ENCODE results near the gene PKD1.
"Not testable (repeated sequence)": the region's sequence is repeated elsewhere in the genome, so short reads cannot be mapped to it uniquely, and the experiment has no call there.

DNA sequence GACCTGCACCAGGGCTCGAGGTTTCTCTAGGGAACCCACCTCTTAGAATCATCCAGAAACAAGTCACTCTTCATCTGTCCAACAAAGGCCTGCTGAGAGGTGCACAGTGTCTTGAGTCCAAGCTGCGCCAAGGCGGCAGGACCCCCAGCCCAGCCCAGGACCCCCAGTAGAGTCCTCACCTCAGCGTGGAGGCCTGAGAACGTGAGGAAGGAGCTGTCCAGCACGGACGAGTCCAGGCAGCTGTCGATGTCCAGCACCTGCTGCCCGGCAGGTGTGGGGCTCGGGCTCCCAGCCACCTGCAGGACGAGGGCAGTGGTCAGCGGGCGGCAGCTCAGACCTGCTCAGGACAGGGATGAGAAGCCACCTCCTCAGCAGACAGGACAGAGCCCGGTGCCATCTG, 38.0 kb downstream of the PKD1 start:
- TF ChIP-seq, protein P1, sequence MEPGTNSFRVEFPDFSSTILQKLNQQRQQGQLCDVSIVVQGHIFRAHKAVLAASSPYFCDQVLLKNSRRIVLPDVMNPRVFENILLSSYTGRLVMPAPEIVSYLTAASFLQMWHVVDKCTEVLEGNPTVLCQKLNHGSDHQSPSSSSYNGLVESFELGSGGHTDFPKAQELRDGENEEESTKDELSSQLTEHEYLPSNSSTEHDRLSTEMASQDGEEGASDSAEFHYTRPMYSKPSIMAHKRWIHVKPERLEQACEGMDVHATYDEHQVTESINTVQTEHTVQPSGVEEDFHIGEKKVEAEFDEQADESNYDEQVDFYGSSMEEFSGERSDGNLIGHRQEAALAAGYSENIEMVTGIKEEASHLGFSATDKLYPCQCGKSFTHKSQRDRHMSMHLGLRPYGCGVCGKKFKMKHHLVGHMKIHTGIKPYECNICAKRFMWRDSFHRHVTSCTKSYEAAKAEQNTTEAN (CRISPR knock-in tag; IDR thresholded peaks at IDR 0.05): not testable (repeated sequence)
- TF ChIP-seq, protein P2, sequence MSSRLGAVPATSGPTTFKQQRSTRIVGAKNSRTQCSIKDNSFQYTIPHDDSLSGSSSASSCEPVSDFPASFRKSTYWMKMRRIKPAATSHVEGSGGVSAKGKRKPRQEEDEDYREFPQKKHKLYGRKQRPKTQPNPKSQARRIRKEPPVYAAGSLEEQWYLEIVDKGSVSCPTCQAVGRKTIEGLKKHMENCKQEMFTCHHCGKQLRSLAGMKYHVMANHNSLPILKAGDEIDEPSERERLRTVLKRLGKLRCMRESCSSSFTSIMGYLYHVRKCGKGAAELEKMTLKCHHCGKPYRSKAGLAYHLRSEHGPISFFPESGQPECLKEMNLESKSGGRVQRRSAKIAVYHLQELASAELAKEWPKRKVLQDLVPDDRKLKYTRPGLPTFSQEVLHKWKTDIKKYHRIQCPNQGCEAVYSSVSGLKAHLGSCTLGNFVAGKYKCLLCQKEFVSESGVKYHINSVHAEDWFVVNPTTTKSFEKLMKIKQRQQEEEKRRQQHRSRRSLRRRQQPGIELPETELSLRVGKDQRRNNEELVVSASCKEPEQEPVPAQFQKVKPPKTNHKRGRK (CRISPR knock-in tag; IDR thresholded peaks at IDR 0.05; ENCODE audit: borderline replicate concordance): not testable (repeated sequence)
- TF ChIP-seq, protein P3, sequence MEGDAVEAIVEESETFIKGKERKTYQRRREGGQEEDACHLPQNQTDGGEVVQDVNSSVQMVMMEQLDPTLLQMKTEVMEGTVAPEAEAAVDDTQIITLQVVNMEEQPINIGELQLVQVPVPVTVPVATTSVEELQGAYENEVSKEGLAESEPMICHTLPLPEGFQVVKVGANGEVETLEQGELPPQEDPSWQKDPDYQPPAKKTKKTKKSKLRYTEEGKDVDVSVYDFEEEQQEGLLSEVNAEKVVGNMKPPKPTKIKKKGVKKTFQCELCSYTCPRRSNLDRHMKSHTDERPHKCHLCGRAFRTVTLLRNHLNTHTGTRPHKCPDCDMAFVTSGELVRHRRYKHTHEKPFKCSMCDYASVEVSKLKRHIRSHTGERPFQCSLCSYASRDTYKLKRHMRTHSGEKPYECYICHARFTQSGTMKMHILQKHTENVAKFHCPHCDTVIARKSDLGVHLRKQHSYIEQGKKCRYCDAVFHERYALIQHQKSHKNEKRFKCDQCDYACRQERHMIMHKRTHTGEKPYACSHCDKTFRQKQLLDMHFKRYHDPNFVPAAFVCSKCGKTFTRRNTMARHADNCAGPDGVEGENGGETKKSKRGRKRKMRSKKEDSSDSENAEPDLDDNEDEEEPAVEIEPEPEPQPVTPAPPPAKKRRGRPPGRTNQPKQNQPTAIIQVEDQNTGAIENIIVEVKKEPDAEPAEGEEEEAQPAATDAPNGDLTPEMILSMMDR (IDR thresholded peaks at IDR 0.05): not testable (repeated sequence)
- not testable (repeated sequence) for TF ChIP-seq NR2C2 (CRISPR knock-in tag; IDR thresholded peaks at IDR 0.05); SMAD3 (CRISPR knock-in tag; IDR thresholded peaks at IDR 0.05; ENCODE audit: borderline replicate concordance); ELF4 (CRISPR knock-in tag; IDR thresholded peaks at IDR 0.05; ENCODE audit: low read depth); ZNF121 (CRISPR knock-in tag; IDR thresholded peaks at IDR 0.05); TP53 (CRISPR knock-in tag; IDR thresholded peaks at IDR 0.05); ZBTB21 (CRISPR knock-in tag; IDR thresholded peaks at IDR 0.05; ENCODE audit: borderline replicate concordance)
- TF ChIP-seq, protein P4, sequence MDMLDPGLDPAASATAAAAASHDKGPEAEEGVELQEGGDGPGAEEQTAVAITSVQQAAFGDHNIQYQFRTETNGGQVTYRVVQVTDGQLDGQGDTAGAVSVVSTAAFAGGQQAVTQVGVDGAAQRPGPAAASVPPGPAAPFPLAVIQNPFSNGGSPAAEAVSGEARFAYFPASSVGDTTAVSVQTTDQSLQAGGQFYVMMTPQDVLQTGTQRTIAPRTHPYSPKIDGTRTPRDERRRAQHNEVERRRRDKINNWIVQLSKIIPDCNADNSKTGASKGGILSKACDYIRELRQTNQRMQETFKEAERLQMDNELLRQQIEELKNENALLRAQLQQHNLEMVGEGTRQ (CRISPR knock-in tag; IDR thresholded peaks at IDR 0.05): not testable (repeated sequence)
